ENCODE measurements around the gene RBBP9.
A peak's percentile ranks its signal among the peaks of the same experiment; 100 is the strongest.

RBBP9 gene

DNA sequence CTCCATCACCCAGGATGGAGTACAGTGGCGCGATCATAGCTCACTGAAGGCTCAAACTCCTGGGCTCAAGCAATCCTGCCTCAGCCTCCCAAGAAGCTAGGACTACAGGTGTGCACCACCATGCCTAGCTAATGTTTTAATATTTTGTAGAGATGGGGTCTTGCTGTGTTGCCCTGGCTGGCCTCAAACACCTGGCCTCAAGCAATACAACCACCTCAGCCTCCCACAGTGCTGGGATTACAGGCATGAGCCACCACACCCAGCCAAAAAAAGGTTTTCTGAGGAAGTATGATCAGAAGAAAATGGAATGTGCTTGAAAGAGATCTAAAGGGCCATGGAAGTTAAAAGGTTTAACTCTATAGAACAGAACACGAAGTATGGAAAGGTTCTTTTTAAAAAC is 8.7 kb downstream of the RBBP9 start:
- H3K27ac ChIP-seq (ENCODE audit: poor library complexity, severe bottlenecking) = no peak overlapping the region
- no peaks in the 10 kb centered on the region for H3K9me3 ChIP-seq (ENCODE audit: severe bottlenecking)
- H3K4me3 ChIP-seq (ENCODE audit: severe bottlenecking) = no peak overlapping the region
- DNase-seq (ENCODE audit: low spot score) (no peak), ATAC-seq (ENCODE audit: low read depth) (no peak)
- TF ChIP-seq, protein P1, sequence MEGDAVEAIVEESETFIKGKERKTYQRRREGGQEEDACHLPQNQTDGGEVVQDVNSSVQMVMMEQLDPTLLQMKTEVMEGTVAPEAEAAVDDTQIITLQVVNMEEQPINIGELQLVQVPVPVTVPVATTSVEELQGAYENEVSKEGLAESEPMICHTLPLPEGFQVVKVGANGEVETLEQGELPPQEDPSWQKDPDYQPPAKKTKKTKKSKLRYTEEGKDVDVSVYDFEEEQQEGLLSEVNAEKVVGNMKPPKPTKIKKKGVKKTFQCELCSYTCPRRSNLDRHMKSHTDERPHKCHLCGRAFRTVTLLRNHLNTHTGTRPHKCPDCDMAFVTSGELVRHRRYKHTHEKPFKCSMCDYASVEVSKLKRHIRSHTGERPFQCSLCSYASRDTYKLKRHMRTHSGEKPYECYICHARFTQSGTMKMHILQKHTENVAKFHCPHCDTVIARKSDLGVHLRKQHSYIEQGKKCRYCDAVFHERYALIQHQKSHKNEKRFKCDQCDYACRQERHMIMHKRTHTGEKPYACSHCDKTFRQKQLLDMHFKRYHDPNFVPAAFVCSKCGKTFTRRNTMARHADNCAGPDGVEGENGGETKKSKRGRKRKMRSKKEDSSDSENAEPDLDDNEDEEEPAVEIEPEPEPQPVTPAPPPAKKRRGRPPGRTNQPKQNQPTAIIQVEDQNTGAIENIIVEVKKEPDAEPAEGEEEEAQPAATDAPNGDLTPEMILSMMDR (IDR thresholded peaks at IDR 0.05; ENCODE audit: poor library complexity, severe bottlenecking) = no peak
- H3K27me3 ChIP-seq (ENCODE audit: insufficient read depth, poor library complexity, severe bottlenecking) = no peaks in the 10 kb centered on the region
- H3K36me3 ChIP-seq (ENCODE audit: low read depth) = peaks cover 55% of the 10 kb centered on the region
- H3K4me1 ChIP-seq (ENCODE audit: insufficient read depth, poor library complexity, severe bottlenecking) = no peaks in the 10 kb centered on the region

DNA sequence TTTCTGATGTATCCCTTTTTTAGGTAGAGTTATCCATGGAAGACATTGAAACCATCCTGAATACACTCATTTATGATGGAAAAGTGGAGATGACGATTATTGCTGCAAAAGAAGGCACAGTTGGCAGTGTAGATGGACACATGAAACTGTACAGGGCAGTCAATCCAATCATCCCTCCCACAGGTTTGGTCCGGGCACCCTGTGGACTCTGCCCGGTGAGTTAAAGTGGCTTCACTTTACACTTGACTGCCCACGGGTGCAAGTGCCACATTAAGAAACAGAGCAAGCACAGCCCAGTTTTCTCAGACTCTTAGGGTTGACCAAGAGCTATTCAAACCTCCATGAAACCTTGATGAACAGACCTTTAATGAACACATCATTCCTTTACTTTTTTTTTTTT is 15.4 kb downstream of the RBBP9 start:
- no peak overlapping the region for H3K4me3 ChIP-seq (ENCODE audit: severe bottlenecking)
- no peaks in the 10 kb centered on the region for H3K9me3 ChIP-seq (ENCODE audit: severe bottlenecking)
- TF ChIP-seq, protein P1 (IDR thresholded peaks at IDR 0.05; ENCODE audit: poor library complexity, severe bottlenecking) = no peak
- DNase-seq (ENCODE audit: low spot score) (no peak), ATAC-seq (ENCODE audit: low read depth) (no peak)
- H3K36me3 ChIP-seq (ENCODE audit: low read depth) = peaks cover 77% of the 10 kb centered on the region
- no peaks in the 10 kb centered on the region for H3K27me3 ChIP-seq (ENCODE audit: insufficient read depth, poor library complexity, severe bottlenecking)
- no peak overlapping the region for H3K27ac ChIP-seq (ENCODE audit: poor library complexity, severe bottlenecking)
- no peaks in the 10 kb centered on the region for H3K4me1 ChIP-seq (ENCODE audit: insufficient read depth, poor library complexity, severe bottlenecking)

DNA sequence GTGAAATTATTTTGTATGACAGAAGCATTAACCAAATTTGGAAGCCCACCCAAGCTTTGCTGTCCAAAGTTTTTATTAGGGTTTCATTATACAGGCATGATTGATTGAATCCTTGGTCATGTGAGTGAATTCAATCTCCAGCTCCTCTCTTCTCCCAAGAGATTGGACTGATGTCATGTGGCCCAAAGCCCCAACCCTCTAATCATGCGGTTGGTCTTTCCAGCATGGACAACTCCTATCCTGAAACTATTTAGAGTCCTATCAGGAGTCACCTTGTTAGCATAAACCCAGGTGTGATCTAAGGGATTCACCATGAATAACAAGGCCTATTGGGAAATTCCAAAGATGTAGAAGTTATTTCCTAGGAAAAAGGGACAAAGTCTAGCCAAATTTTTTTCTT is 19.2 kb downstream of the RBBP9 start:
- ATAC-seq (ENCODE audit: low read depth) = no peak
- DNase-seq (ENCODE audit: low spot score) = no peak

DNA sequence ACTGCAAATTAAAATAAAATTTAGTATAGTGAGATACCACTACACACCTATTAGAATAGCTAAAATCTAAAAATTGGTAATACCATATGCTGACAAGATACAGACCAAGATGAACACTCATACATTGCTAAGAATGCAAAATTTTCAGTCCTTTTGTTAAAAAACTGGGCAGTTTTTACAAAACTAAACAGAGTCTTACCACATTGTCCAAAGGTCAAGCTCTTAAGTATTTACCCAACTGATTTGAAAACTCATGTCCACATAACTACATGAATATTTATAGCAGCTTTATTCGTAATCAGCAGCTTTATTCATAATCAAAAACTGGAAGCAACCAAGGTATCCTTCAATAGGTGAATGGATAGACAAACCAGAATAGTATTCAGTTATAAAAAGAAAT is 19.8 kb downstream of the RBBP9 start:
- Histone ChIP-seq H3K27me3 (ENCODE audit: insufficient read depth, poor library complexity, severe bottlenecking) (no peaks in the 10 kb centered on the region), H3K9me3 (ENCODE audit: severe bottlenecking) (no peaks in the 10 kb centered on the region), H3K4me1 (ENCODE audit: insufficient read depth, poor library complexity, severe bottlenecking) (no peaks in the 10 kb centered on the region), H3K4me3 (ENCODE audit: severe bottlenecking) (no peak overlapping the region), H3K27ac (ENCODE audit: poor library complexity, severe bottlenecking) (no peak overlapping the region), H3K36me3 (ENCODE audit: low read depth) (peaks cover 87% of the 10 kb centered on the region)
- DNase-seq (ENCODE audit: low spot score) = no peak
- ATAC-seq (ENCODE audit: low read depth) = no peak
- TF ChIP-seq, protein P1 (IDR thresholded peaks at IDR 0.05; ENCODE audit: poor library complexity, severe bottlenecking) = no peak

More for the DNA sequence above, 19.2 kb downstream of the RBBP9 start:
- TF ChIP-seq, protein P1 (IDR thresholded peaks at IDR 0.05; ENCODE audit: poor library complexity, severe bottlenecking) = no peak
- Histone ChIP-seq H3K36me3 (ENCODE audit: low read depth) (peaks cover 86% of the 10 kb centered on the region), H3K27ac (ENCODE audit: poor library complexity, severe bottlenecking) (no peak overlapping the region), H3K4me1 (ENCODE audit: insufficient read depth, poor library complexity, severe bottlenecking) (no peaks in the 10 kb centered on the region), H3K4me3 (ENCODE audit: severe bottlenecking) (no peak overlapping the region), H3K9me3 (ENCODE audit: severe bottlenecking) (no peaks in the 10 kb centered on the region), H3K27me3 (ENCODE audit: insufficient read depth, poor library complexity, severe bottlenecking) (no peaks in the 10 kb centered on the region)

DNA sequence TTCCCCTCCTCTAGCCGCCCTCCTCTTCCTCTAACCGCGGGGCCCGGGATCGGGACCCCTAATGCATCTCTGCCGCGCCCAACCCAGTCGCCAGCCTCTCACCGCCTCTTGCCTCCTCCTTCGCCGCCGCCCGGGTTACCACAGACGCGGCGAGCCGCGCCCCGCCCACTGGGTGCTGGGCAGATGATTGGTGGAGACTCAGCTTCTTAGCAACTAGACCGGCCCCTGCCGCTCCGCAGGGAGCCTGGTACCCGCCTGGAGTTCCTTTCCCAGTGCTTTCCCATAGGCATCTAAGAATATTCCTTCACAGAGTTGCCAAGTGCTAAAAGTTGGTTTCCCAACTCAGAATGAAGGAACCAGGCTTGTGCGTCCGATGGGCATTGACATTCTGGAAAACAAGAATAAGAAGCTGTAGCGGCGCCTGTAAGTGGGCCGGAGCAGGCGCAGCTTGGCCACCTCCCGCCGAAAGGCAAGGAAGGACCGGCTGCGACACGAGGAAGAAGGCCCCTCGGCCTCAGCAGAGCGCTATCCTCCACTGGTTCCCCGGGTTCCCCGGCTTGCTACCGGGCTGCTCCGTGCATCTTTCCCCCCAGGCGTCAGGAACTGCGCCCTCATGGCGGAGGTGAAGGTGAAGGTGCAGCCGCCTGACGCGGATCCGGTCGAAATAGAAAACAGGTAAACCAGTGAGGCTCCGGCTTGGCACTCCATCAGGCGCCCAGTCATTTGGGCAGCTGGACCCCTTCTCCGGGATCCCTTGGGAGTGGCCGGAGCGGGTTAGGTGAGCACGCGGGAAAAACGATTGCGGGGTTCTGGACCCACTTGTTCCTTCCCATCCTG is 29.9 kb downstream of the RBBP9 start, which contains the start of the genes DZANK1 and POLR3F:
DZANK1 (minus strand) TSS at position 137 of the 837 bp plus-strand sequence. CDS start 1,672 bp downstream, outside the sequence.
POLR3F (plus strand) TSS at position 497 of the 837 bp plus-strand sequence; CDS start at position 614, 117 bp downstream.
- no peaks in the 10 kb centered on the region for H3K27me3 ChIP-seq (ENCODE audit: insufficient read depth, poor library complexity, severe bottlenecking)
- ATAC-seq (ENCODE audit: low read depth) = peak; percentile 99
- peak; percentile 96 for DNase-seq (ENCODE audit: low spot score)
- peak within 1 kb of the TSS; percentile 57 for H3K4me3 ChIP-seq (ENCODE audit: severe bottlenecking)
- H3K9me3 ChIP-seq (ENCODE audit: severe bottlenecking) = no peaks in the 10 kb centered on the region
- peaks cover 18% of the 10 kb centered on the region for H3K36me3 ChIP-seq (ENCODE audit: low read depth)
- H3K4me1 ChIP-seq (ENCODE audit: insufficient read depth, poor library complexity, severe bottlenecking) = peaks cover 15% of the 10 kb centered on the region
- peak within 1 kb of the TSS; percentile 49 for H3K27ac ChIP-seq (ENCODE audit: poor library complexity, severe bottlenecking)
- TF ChIP-seq, protein P1 (IDR thresholded peaks at IDR 0.05; ENCODE audit: poor library complexity, severe bottlenecking) = no peak

All from RWPE2 (cell line).